H4 (cell line): ENCODE results near the gene HOXA6. TPM values are rescaled to one million over a fixed set of nuclear protein-coding genes. Genes with fewer than 3 reads are reported as not detected.

Experiments used
- DNase-seq: peaks from one replicate; pipeline ENCODE4 v3.0.0-alpha.2; 2015; ENCODE audit warnings: low spot score
- total RNA-seq: library from RNA; depleted of rRNA; stranded (reverse); fragments of >200 nt; shearing (Covaris generic); gene quantifications from 2 replicates; pipeline ENCODE4 v1.2.3, GENCODE V29; 2014; rRNA removed

Gene HOXA6
- total RNA-seq, 1 experiment from 2014 or later: 0.64 TPM

DNA sequence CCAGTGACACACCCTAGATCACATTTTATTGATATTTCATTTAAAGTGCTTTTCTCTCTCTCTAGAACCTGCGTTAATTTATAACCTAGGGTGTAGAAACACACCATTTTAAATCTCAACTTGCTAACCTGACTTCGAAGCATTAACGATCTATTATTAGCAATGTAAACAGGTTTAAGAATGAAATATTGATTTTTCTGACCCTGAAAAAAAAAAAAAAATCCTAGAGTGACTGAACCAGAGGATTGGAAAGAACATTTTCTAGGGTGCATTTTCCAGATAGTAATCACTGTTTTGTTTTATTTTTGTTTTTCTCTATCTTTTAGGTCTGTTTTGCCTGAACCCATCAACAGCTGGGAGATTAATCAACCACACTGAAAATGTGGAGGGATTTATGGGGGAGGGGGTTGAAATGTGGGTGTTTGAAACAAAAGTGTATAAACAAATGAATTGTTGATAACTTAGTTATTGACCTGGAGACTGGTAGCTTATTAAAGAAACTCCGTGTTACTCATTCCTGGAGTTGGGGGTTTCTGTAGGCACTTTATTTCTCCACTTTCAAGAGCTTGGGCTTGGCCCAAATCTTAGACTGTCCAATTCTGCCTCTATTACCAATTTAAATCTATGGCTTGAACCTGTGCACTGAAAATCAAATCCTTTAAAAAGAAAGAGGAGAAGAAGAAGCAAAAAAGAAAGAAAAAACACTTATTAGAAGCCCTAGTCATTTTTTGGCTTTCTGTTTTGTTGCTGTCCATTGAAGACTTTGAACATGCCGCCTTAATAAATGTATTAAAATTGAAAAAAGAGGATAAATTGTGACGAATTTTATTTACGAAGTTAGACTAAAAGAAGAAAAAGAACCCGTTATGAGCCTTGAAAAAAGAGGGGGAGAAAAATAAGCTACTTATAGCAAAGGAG lies 47.9 kb downstream of the HOXA6 start:
- no peak for DNase-seq

DNA sequence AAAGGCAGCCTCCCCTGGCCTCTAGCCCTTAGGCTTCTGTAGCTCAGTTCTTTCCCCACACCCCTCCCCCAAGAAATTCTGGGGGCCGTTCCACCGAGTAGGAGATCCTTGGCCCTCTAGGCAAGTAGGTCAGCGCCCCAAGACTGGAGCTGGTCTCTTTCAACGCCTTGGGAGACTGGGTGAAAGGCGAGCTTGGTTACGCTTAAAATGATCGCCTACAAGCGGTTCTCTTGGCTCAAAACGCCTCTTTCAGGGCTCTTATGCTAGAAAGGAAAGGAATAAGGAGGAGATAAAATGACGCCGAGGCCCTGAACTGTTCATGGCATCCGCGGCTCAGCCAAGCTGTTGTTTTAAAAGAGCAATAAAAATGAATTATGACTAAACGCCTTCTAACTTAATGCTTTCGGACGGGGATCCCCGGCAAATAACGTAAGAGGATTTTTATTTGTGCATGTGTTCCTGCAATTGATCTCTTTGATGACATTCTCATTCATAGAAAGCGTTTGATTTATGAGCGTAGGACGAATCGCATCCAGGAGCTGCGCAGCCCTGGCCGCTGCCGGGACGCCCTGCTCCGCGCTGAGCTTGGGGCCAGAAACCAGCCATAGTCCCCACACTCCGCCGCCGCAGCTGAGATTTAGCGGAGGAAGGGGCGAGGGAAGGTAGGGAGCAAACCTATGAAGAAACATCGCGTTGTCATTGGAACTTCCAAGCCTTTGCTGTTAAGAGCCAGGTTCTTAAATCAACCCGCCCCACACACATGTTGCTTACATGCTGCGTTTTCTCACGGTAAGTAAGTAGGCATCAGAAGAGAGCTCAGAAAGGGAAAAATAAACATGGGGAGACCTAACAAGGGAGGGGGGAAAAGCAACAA lies 48.8 kb downstream of the HOXA6 start:
- DNase-seq: no peak

DNA sequence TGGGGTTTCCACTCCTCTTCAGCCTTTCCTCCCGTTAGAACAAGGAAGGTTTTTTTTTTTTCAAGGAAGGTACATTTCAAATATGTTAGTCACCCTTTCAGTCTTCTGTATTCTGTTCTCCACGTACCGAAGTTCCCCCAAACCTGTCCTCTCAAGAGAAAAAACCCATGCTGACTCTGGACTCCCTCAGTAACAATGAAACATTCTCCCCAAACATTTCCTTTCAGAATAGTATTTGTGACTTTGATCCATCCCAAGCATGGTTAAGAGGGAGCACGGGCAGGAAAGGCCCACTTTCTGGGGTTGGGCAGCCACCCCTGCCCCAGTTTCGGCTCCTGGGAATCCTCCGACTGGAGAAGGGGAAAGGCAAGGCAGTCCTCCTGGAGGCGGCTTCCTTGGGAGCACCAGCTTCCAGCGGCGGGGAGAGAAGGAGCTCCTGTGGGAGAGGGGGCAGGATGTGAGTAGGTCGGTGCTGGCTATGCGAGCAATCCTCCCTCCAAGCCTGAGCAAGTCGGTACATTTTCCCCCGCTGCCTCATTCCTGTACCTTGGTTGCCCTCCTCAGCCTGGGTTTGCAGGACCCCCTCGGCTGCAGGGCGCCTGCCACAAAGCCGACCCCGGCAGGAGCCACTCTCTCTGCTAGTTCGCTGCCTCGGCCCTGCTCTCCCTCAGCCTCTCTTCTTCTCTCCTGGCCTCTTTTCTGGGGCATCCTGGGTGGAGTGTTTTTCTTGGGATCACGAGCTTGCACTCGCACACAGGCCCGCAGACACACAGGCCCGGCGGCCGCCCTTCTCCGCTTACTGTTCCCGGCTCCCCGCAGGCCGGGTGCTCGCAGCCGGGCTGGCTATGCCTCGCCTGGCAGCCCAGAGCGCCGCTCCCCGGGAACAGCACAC lies 49.6 kb downstream of the HOXA6 start:
- no peak for DNase-seq

DNA sequence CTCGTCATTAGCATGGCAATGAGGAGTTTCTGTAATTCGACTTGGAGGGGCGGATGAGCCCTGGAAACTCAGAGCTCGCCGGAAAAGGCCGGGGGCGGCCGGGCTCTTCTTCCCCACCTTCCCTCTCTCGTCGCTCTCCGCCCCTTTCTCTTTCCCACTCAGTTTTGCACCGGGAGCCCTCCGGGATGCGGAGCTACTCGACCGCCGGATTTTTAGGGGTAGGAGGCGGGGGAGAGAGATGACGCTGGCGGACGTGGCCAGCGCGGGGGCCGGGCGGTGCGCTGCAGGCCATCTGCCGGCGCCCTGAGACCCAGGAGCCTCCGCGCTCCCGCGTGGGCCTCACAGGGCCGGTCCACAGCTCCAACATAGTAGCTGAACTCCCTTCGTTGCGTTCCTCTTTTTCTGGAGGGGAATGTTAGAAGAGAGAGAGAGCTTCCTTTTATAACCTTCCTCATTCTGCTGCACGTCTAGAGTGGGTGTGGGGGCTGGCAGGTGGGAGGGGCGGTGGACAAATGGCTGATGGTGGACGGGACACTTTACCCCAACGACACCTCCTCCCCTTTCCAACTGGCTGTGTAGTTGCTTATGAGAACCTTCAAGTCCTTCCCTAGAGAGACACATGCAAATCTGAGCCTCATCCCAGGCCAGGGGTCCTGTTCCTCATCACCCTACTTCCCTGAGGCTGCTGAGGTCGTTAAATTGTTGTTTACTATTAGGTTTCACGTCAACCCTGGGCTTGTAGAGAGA lies 50.6 kb downstream of the HOXA6 start:
- no peak for DNase-seq

DNA sequence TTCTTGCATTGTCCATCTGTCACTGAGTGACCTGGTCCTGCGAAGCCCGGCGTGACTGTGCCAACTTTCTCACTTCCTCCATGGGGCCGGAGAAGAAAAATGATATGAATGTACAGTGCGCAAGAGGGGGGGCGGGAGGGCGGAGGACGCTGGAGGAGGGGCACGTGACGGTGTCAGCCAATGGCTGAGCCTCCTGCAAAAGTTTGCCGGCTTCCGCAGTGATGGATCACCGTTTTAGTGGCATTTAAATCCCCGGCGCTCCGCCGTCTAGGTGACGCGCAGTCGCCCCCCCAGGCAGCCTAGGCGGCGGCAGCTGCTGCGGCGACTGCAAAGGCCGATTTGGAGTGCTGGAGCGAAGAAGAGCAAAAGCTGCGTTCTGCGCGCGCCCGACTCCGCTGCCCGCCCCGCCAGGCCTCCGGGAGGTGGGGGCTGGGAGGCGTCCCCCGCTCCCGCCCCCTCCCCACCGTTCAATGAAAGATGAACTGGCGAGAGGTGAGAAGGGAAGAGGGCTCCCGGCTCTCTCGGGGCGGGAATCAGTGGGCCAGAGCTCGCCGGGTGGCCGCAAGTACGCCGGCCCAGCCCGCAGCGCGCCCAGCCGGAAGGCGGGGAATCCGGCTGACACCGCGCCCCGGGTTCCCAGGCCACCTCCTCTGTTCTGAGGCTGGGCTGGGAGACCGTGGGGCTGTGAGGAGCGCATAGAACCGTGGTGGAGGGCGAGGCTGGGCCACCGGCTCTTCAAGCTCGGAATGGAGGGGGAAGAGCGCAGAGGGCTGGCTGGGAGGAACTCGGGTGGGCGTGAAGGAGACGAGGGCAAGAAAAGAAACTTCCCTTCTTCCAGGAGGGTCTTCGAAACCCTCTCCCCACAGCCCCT lies 51.4 kb downstream of the HOXA6 start, which contains the start of gene HOXA1:
Gene HOXA1, minus strand, starts transcription at position 104 of the 871 bp plus-strand sequence. Its CDS starts 88 bp downstream, at position 16.
- peak; percentile 96 for DNase-seq

Other genes with a start within 250 kb of the HOXA6 start
- 1.2 and 3.0 TPM in 2 replicates for gene HOXA1, start 51.8 kb downstream of the HOXA6 start, total RNA-seq
- 1.2 TPM in 1 of 2 replicates, not detected in the other for gene HOXA2, start 45.1 kb downstream of the HOXA6 start, total RNA-seq
- 0.88 and 1.2 TPM in 2 replicates for gene HOXA4, start 17.0 kb downstream of the HOXA6 start, total RNA-seq
- 3.6 and 8.0 TPM in 2 replicates for gene HOXA5, start 4.1 kb downstream of the HOXA6 start, total RNA-seq
- gene HOXA3, start 4.8 kb upstream of the HOXA6 start, total RNA-seq: 1.1 and 5.5 TPM in 2 replicates
- gene HOXA7, start 8.9 kb upstream of the HOXA6 start, total RNA-seq: 2.0 and 2.2 TPM in 2 replicates
- gene HOXA9, start 17.8 kb upstream of the HOXA6 start, total RNA-seq: 0.17 and 0.18 TPM in 2 replicates
- 2.0 and 6.1 TPM in 2 replicates for gene HOXA10, start 26.5 kb upstream of the HOXA6 start, total RNA-seq
- 0.27 and 0.52 TPM in 2 replicates for gene HOXA11, start 37.5 kb upstream of the HOXA6 start, total RNA-seq
- 5.9 and 7.4 TPM in 2 replicates for gene HOXA13, start 52.3 kb upstream of the HOXA6 start, total RNA-seq
- gene EVX1, start 95.0 kb upstream of the HOXA6 start, total RNA-seq: not detected in 2 replicates